ENCODE data around the gene ARMC9.
"Not testable (repeated sequence)": the region's sequence is repeated elsewhere in the genome, so short reads cannot be mapped to it uniquely, and the experiment has no call there.

The ARMC9 gene

DNA sequence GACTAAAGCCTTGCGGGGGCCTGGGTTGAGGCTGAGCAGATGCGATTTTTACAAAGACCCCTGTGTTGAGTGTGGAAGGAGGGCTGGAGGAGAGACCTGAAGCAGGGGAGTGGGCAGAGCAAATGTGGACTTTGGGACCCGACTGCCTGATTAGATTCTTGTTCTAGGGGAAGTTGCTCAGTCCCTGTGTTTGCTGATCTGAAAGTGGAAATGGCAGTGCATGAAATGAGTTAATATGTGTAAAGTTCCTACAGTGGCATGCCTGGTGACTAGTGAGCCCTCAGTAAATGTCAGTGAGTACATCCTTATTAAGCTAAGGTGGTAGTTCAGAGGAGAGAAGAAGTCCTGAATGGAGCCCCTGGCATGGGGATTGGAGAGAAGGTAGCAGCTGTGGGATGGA lies 52.3 kb downstream of the ARMC9 start:
- no peak overlapping the region for H3K4me3 ChIP-seq (ENCODE audit: low read depth, low read length)
- TF ChIP-seq CTCF (IDR thresholded peaks at IDR 0.05; ENCODE audit: borderline replicate concordance, insufficient read depth, low read depth, low read length) = no peak

DNA sequence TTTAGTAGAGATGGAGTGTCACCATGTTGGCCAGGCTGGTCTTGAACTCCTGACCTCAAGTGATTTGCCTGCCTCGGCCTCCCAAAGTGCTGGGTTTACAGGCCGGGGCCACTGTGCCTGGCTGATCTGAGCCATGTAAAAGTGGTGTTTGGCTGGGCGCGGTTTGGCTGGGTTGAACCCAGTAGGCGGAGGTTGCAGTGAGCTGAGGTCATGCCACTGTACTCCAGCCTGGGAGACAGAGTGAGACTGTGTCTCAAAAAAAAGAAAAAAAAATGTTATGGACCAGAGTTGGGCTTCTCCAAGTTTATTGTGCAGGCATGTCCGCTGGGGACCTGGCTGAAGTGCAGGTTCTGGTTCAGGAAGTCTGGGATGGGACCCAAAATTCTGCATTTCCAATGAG lies 54.9 kb downstream of the ARMC9 start:
- not testable (repeated sequence) for H3K4me3 ChIP-seq (ENCODE audit: low read depth, low read length)

- TF ChIP-seq CTCF (IDR thresholded peaks at IDR 0.05; ENCODE audit: borderline replicate concordance, insufficient read depth, low read depth, low read length) = no peak
- no peak overlapping the region for H3K4me3 ChIP-seq (ENCODE audit: low read depth, low read length)
Measured at GRCh38 chr2:231256494-231256893, 58.1 kb downstream of the ARMC9 start.

DNA sequence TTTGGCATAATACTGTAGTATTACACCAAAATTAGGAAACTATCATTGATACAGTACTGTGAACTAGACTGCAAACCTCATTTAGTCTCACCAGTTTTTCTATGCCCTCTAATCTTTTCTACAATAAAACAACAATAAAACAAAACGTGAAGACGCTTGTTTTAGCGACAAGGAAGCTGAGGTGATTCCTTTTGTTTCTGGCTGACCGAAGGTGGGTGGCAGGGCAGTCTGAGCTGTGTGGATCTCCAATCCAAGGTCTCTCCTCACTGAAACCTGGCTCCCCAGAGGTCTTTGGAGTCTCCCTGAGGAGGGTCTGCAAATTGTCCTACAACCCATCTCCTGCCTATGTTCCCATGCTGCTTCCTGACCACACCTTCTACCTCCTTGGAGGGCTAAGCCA lies 59.3 kb downstream of the ARMC9 start:
- H3K4me3 ChIP-seq (ENCODE audit: low read depth, low read length) = no peak overlapping the region
- no peak for TF ChIP-seq CTCF (IDR thresholded peaks at IDR 0.05; ENCODE audit: borderline replicate concordance, insufficient read depth, low read depth, low read length)

- no peak overlapping the region for H3K4me3 ChIP-seq (ENCODE audit: low read depth, low read length)
- TF ChIP-seq CTCF (IDR thresholded peaks at IDR 0.05; ENCODE audit: borderline replicate concordance, insufficient read depth, low read depth, low read length) = no peak
Measured at GRCh38 chr2:231258701-231259100, 60.3 kb downstream of the ARMC9 start.

DNA sequence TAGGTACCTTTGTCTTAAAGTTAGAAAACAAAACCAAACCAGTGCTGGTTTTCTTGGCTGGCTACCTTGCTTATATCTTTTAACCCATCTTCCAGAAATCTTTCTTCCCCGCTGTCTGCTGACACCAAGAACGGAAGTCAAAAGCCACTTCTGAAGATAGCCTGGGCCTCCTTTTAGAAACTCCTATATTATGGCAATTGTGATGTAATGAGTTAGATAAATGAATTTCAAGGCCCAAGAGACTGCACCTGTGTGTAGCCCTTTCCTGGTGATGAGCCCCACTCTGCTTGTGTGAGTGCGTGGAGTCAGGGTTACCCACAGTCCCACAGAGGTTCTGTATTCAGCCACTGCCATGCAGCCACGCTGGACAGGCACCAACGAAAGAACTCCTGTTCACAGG lies 60.7 kb downstream of the ARMC9 start:
- TF ChIP-seq CTCF (IDR thresholded peaks at IDR 0.05; ENCODE audit: borderline replicate concordance, insufficient read depth, low read depth, low read length) = no peak
- H3K4me3 ChIP-seq (ENCODE audit: low read depth, low read length) = no peak overlapping the region

GRCh38 chr2:231260442-231261208 lies 62.2 kb downstream of the ARMC9 start:
- H3K4me3 ChIP-seq (ENCODE audit: low read depth, low read length) = no peak overlapping the region
- TF ChIP-seq CTCF (IDR thresholded peaks at IDR 0.05; ENCODE audit: borderline replicate concordance, insufficient read depth, low read depth, low read length) = no peak

Data from GM12875 (cell line).